ENCODE measurements around the gene DEGS1. TPM values are rescaled to one million over a fixed set of nuclear protein-coding genes. Genes with fewer than 3 reads are reported as not detected.
A peak's percentile ranks its signal among the peaks of the same experiment; 100 is the strongest.

The DEGS1 gene
- total and polyA plus RNA-seq, 2 of the 4 experiments (the other 2 are of a cell fraction) = 54.8 to 109 TPM

- intact Hi-C loops (cut with micrococcal nuclease) = loop anchor here (2.0 kb wide), 1 partner anchor 37 kb away; the partner anchor contains the start of gene DEGS1
- POLR2A ChIA-PET (ENCODE audit: unreplicated experiment) = no interaction called here
- CTCF ChIA-PET = interaction anchor here (0.8 kb wide), 1 partner anchor 92 kb away, joined by 3 read pairs; no protein-coding TSS in a partner anchor
Observed at GRCh38 chr1:224219612-224220059, 36.6 kb downstream of the DEGS1 start.

More at GRCh38 chr1:224219612-224220059, 36.6 kb downstream of the DEGS1 start:
- no peaks in the 10 kb centered on the region for H3K27me3 ChIP-seq (ENCODE audit: control insufficient read depth, insufficient read depth, low read length)
- H3K27ac ChIP-seq (ENCODE audit: insufficient read depth, low read length) = no peak overlapping the region
- H3K14ac ChIP-seq (replicated peaks; ENCODE audit: low read depth, low read length) = no peak overlapping the region
- H4K8ac ChIP-seq (ENCODE audit: low read depth in 2 of 2, low read length in 2 of 2) = no peak overlapping the region
- H3K18ac ChIP-seq (ENCODE audit: low read depth, low read length) = no peak overlapping the region
- H3K56ac ChIP-seq (ENCODE audit: extremely low read depth, insufficient read depth, low read length) = no peak overlapping the region; the same call in 1 of the 2 replicates
- H4K91ac ChIP-seq (ENCODE audit: insufficient read depth, low read depth, low read length) = no peak overlapping the region
- peaks cover 10% of the 10 kb centered on the region for H3K4me1 ChIP-seq (ENCODE audit: control insufficient read depth, insufficient read depth, low read length)
- H3K79me1 ChIP-seq (ENCODE audit: low read depth in 1 of 2, low read length in 2 of 2) = no peaks in the 10 kb centered on the region
- no peak overlapping the region for H3K4me3 ChIP-seq (ENCODE audit: insufficient read depth, low read depth, low read length)
- DNase-seq (no peak), ATAC-seq (ENCODE audit: low read depth) (no peak)
- H4K20me1 ChIP-seq (ENCODE audit: insufficient read depth, low read length) = no peaks in the 10 kb centered on the region
- H2BK120ac ChIP-seq (ENCODE audit: low read depth, low read length) = no peak overlapping the region
- no peak overlapping the region for H3K9ac ChIP-seq (ENCODE audit: low read depth, low read length)
- no peak overlapping the region for H3K4ac ChIP-seq (ENCODE audit: low read depth, low read length)
- no peak overlapping the region for H2BK5ac ChIP-seq (ENCODE audit: low read depth, low read length, poor library complexity, severe bottlenecking)
- H2BK20ac ChIP-seq (ENCODE audit: low read depth, low read length) = 0 out of 2 replicates have a peak overlapping the region, but pooled peaks have one; percentile 43
- no peak overlapping the region for H2AK5ac ChIP-seq (ENCODE audit: low read depth, low read length)
- no peaks in the 10 kb centered on the region for H3K9me3 ChIP-seq (ENCODE audit: control insufficient read depth, insufficient read depth, low read length)
- H2AFZ ChIP-seq (replicated peaks; ENCODE audit: low read length, poor library complexity) = no peak overlapping the region
- no peaks in the 10 kb centered on the region for H3K36me3 ChIP-seq (ENCODE audit: control insufficient read depth, insufficient read depth, low read length)
- no peak overlapping the region; the same call in 2 of the 3 replicates for H2BK15ac ChIP-seq (ENCODE audit: low read depth, low read length)
- WGBS, 2 experiments (ENCODE audit: extremely low coverage in 2 of 2, insufficient read length in 1 of 2) = 73% methylated on average over 3 of the region's 7 CpGs; no CpG with 5 or more reads in 1 of the 2 experiments
- H3K9me1 ChIP-seq (ENCODE audit: insufficient read depth, low read length) = peaks cover 12% of the 10 kb centered on the region
- BruUV-seq (replicated peaks) = no TSS peak
- no peak for TF ChIP-seq MXI1 (IDR thresholded peaks at IDR 0.05; ENCODE audit: borderline replicate concordance, low read depth, low read length)
- TF ChIP-seq, protein P1, sequence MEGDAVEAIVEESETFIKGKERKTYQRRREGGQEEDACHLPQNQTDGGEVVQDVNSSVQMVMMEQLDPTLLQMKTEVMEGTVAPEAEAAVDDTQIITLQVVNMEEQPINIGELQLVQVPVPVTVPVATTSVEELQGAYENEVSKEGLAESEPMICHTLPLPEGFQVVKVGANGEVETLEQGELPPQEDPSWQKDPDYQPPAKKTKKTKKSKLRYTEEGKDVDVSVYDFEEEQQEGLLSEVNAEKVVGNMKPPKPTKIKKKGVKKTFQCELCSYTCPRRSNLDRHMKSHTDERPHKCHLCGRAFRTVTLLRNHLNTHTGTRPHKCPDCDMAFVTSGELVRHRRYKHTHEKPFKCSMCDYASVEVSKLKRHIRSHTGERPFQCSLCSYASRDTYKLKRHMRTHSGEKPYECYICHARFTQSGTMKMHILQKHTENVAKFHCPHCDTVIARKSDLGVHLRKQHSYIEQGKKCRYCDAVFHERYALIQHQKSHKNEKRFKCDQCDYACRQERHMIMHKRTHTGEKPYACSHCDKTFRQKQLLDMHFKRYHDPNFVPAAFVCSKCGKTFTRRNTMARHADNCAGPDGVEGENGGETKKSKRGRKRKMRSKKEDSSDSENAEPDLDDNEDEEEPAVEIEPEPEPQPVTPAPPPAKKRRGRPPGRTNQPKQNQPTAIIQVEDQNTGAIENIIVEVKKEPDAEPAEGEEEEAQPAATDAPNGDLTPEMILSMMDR (conservative IDR thresholded peaks at IDR 0.05; ENCODE audit: low read depth, low read length) = no peak
- no peak for TF ChIP-seq RAD21 (IDR thresholded peaks at IDR 0.05; ENCODE audit: low read length)
- TF ChIP-seq POLR2A (IDR thresholded peaks at IDR 0.05; ENCODE audit: low read depth, low read length) = no peak
- TF ChIP-seq BHLHE40 (IDR thresholded peaks at IDR 0.05; ENCODE audit: low read depth, low read length) = no peak
- no peak for TF ChIP-seq RCOR1 (IDR thresholded peaks at IDR 0.05; ENCODE audit: insufficient replicate concordance, low read length)
- no peak for TF ChIP-seq RFX5 (IDR thresholded peaks at IDR 0.05; ENCODE audit: low read depth, low read length)
- no peak for TF ChIP-seq CHD1 (IDR thresholded peaks at IDR 0.05; ENCODE audit: low read depth, low read length)
- no peak for TF ChIP-seq ELK1 (IDR thresholded peaks at IDR 0.05; ENCODE audit: borderline replicate concordance, low read depth, low read length)
- TF ChIP-seq, protein P2, sequence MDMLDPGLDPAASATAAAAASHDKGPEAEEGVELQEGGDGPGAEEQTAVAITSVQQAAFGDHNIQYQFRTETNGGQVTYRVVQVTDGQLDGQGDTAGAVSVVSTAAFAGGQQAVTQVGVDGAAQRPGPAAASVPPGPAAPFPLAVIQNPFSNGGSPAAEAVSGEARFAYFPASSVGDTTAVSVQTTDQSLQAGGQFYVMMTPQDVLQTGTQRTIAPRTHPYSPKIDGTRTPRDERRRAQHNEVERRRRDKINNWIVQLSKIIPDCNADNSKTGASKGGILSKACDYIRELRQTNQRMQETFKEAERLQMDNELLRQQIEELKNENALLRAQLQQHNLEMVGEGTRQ (IDR thresholded peaks at IDR 0.05; ENCODE audit: low read depth, low read length) = no peak
- no peak for TF ChIP-seq FOS (IDR thresholded peaks at IDR 0.05; ENCODE audit: low read depth, low read length)
- no peak for TF ChIP-seq MAZ (IDR thresholded peaks at IDR 0.05; ENCODE audit: borderline replicate concordance, low read depth, low read length)
- no peak for TF ChIP-seq NFE2L2 (IDR thresholded peaks at IDR 0.05; ENCODE audit: low read depth, low read length)
- TF ChIP-seq MAFK (IDR thresholded peaks at IDR 0.05; ENCODE audit: low read depth, low read length) = no peak
- no peak for TF ChIP-seq CEBPB (IDR thresholded peaks at IDR 0.05; ENCODE audit: low read depth, low read length)
- no peak for TF ChIP-seq SMC3 (IDR thresholded peaks at IDR 0.05; ENCODE audit: low read depth, low read length)
- dilution Hi-C loops (cut with HindIII; ENCODE audit: low sequenced_read_pairs, unreplicated experiment) = no loop called here
- in situ Hi-C loops (cut with MboI; ENCODE audit: low sequenced_read_pairs) = no loop called here
- H3K4me2 ChIP-seq (ENCODE audit: low read depth, low read length) = no peak overlapping the region
- no peak overlapping the region for H4K5ac ChIP-seq (ENCODE audit: low read depth, low read length)
- no peak overlapping the region for H3K23ac ChIP-seq (ENCODE audit: low read depth, low read length)
- peak overlapping the region; percentile 29 for H2AK9ac ChIP-seq (replicated peaks; ENCODE audit: low read depth, low read length, poor library complexity)

All from IMR-90 (cell line).